Smooth muscle cell (in vitro differentiated cells): Measurements from ENCODE around the gene MAD1L1. TPM values are rescaled to one million over a fixed set of nuclear protein-coding genes. Genes with fewer than 3 reads are reported as not detected.

Source experiments
- DNase-seq: peaks from one replicate; lab custom pipeline; 2025; ENCODE audit not compliant: unreplicated experiment; lab: John Stamatoyannopoulos, UW
- H2AFZ ChIP-seq: fragments of 200-600 bp; sonication (generic); 2 replicates; pipeline ENCODE4 v1.6.0; 2016; ENCODE audit warnings: antibody characterized with exemption, low read depth, mild to moderate bottlenecking
- H3F3A ChIP-seq: fragments of 200-600 bp; sonication (generic); 2 replicates; pipeline ENCODE4 v1.6.0; 2017; ENCODE audit warnings: antibody characterized with exemption, low read depth
- H3K27ac ChIP-seq: fragments of 200-600 bp; sonication (generic); 2 replicates; pipeline ENCODE4 v1.5.1; 2016; ENCODE audit warnings: low read depth, mild to moderate bottlenecking
- H3K27me3 ChIP-seq: fragments of 200-600 bp; sonication (generic); 2 replicates; pipeline ENCODE4 v1.6.1; 2016; ENCODE audit warnings: low read depth, mild to moderate bottlenecking
- H3K36me3 ChIP-seq: fragments of 200-600 bp; sonication (generic); 2 replicates; pipeline ENCODE4 v1.5.1; 2016; ENCODE audit warnings: low read depth
- H3K4me1 ChIP-seq: fragments of 200-600 bp; sonication (generic); 2 replicates; pipeline ENCODE4 v1.5.1; 2016; ENCODE audit warnings: low read depth
- H3K4me2 ChIP-seq: fragments of 200-600 bp; sonication (generic); 2 replicates; pipeline ENCODE4 v1.6.0; 2016; ENCODE audit warnings: mild to moderate bottlenecking
- H3K4me3 ChIP-seq: fragments of 200-600 bp; sonication (generic); 2 replicates; pipeline ENCODE4 v1.5.1; 2016; ENCODE audit warnings: mild to moderate bottlenecking
- H3K79me2 ChIP-seq: fragments of 200-600 bp; sonication (generic); 2 replicates; pipeline ENCODE4 v1.6.0; 2016; ENCODE audit warnings: low read depth, mild to moderate bottlenecking
- H3K9ac ChIP-seq: fragments of 200-600 bp; sonication (generic); 2 replicates; pipeline ENCODE4 v1.6.0; 2016; ENCODE audit warnings: low read depth
- H3K9me3 ChIP-seq: fragments of 200-600 bp; sonication (generic); replicated peaks from 2 replicates; pipeline ENCODE4 v1.5.1; 2016; ENCODE audit warnings: low read depth
- H4K20me1 ChIP-seq: fragments of 200-600 bp; sonication (generic); 2 replicates; pipeline ENCODE4 v1.6.0; 2016; ENCODE audit warnings: low read depth
- CTCF ChIP-seq: fragments of 200-600 bp; sonication (generic); IDR thresholded peaks from 2 replicates; pipeline ENCODE4 v1.5.1; 2017; ENCODE audit warnings: borderline replicate concordance, mild to moderate bottlenecking, antibody characterized with exemption; ENCODE audit not compliant: insufficient read depth, poor library complexity, severe bottlenecking
- WGBS: methylation state at CpG from one replicate; pipeline ENCODE4 v1.1.7; 2016; ENCODE audit warnings: low lambda C conversion rate; 5-methylcytosine and 5-hydroxymethylcytosine counted together
- polyA plus RNA-seq: library from polyadenylated mRNA; unstranded; fragments of >200 nt; fragmentation: Nextera tagmentation; extraction: Ambion mirVana; gene quantifications from 2 replicates; pipeline ENCODE4 v1.2.1, GENCODE V29; 2016
- total RNA-seq: library from RNA; depleted of rRNA; stranded (reverse); fragments of >200 nt; gene quantifications from 2 replicates; pipeline ENCODE4 v1.2.3, GENCODE V29; 2014

Gene MAD1L1
- total and polyA plus RNA-seq, 2 experiments from 2014 or later = 33.4 to 60.7 TPM

GRCh38 chr7:1995426-1995825 is 237.3 kb downstream of the MAD1L1 start:
- no peaks in the 10 kb centered on the region for H3K79me2 ChIP-seq
- H4K20me1 ChIP-seq = no peaks in the 10 kb centered on the region
- WGBS = 88% methylated on average over 11 of the region's 11 CpGs
- no peak overlapping the region for H2AFZ ChIP-seq
- H3K9me3 ChIP-seq = no peaks in the 10 kb centered on the region
- H3F3A ChIP-seq = no peaks in the 10 kb centered on the region
- no peak for TF ChIP-seq CTCF
- no peaks in the 10 kb centered on the region for H3K27me3 ChIP-seq
- H3K4me1 ChIP-seq = no peaks in the 10 kb centered on the region
- H3K36me3 ChIP-seq = no peaks in the 10 kb centered on the region
- no peak overlapping the region for H3K9ac ChIP-seq
- H3K4me3 ChIP-seq = no peak overlapping the region
- H3K4me2 ChIP-seq = no peak overlapping the region
- no peak for DNase-seq
- no peak overlapping the region for H3K27ac ChIP-seq

- Histone ChIP-seq H3K9ac (no peak overlapping the region), H3K9me3 (no peaks in the 10 kb centered on the region), H2AFZ (no peak overlapping the region), H4K20me1 (peaks cover 2% of the 10 kb centered on the region), H3K27me3 (no peaks in the 10 kb centered on the region), H3K4me3 (no peak overlapping the region), H3K4me2 (no peak overlapping the region), H3F3A (no peaks in the 10 kb centered on the region), H3K36me3 (no peaks in the 10 kb centered on the region), H3K4me1 (no peaks in the 10 kb centered on the region), H3K27ac (no peak overlapping the region), H3K79me2 (no peaks in the 10 kb centered on the region)
- TF ChIP-seq CTCF = no peak
- no peak for DNase-seq
- 96% methylated on average over 13 of the region's 13 CpGs for WGBS
Observed at GRCh38 chr7:1994931-1995330, 237.8 kb downstream of the MAD1L1 start.

- H2AFZ ChIP-seq = no peak overlapping the region
- no peaks in the 10 kb centered on the region for H3K4me1 ChIP-seq
- no peaks in the 10 kb centered on the region for H3K79me2 ChIP-seq
- H4K20me1 ChIP-seq = peaks cover 5% of the 10 kb centered on the region
- no peaks in the 10 kb centered on the region for H3F3A ChIP-seq
- no peaks in the 10 kb centered on the region for H3K9me3 ChIP-seq
- H3K9ac ChIP-seq = no peak overlapping the region
- H3K4me3 ChIP-seq = no peak overlapping the region
- no peaks in the 10 kb centered on the region for H3K27me3 ChIP-seq
- H3K36me3 ChIP-seq = no peaks in the 10 kb centered on the region
- no peak for DNase-seq
- WGBS = 94% methylated on average over 27 of the region's 27 CpGs
- H3K4me2 ChIP-seq = no peak overlapping the region
- TF ChIP-seq CTCF = no peak
- H3K27ac ChIP-seq = no peak overlapping the region
Observed at GRCh38 chr7:1993776-1994740, 238.7 kb downstream of the MAD1L1 start.
